LNCAP (cell line): ENCODE measurements around the gene HS6ST2.

ENCODE experiments used
- TF ChIP-seq, protein P1 (sequence below): fragments of 450-650 bp; IDR thresholded peaks from 2 replicates; pipeline ENCODE4 v1.5.1; 2017; ENCODE audit warnings: mild to moderate bottlenecking

Gene HS6ST2

DNA sequence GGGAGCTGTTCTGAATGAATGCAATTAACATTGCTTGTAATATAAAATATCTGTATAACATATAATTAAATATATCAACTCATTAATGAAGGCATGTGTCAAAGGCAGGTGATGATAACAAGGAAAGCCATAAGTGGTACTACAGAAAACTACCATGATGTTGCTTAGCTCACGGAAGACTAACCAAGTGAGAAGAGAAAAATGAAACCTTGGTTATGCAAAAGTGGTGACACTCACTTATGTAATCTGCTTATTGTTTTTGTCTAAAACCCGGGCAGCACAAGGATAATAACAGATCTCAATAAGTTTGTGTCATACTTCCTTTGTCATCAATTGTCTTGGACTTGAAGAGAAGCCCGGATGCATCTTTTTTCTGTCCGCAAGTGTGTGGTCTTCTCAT lies 156.4 kb downstream of the HS6ST2 start:
- TF ChIP-seq, protein P1, sequence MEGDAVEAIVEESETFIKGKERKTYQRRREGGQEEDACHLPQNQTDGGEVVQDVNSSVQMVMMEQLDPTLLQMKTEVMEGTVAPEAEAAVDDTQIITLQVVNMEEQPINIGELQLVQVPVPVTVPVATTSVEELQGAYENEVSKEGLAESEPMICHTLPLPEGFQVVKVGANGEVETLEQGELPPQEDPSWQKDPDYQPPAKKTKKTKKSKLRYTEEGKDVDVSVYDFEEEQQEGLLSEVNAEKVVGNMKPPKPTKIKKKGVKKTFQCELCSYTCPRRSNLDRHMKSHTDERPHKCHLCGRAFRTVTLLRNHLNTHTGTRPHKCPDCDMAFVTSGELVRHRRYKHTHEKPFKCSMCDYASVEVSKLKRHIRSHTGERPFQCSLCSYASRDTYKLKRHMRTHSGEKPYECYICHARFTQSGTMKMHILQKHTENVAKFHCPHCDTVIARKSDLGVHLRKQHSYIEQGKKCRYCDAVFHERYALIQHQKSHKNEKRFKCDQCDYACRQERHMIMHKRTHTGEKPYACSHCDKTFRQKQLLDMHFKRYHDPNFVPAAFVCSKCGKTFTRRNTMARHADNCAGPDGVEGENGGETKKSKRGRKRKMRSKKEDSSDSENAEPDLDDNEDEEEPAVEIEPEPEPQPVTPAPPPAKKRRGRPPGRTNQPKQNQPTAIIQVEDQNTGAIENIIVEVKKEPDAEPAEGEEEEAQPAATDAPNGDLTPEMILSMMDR, result no peak

DNA sequence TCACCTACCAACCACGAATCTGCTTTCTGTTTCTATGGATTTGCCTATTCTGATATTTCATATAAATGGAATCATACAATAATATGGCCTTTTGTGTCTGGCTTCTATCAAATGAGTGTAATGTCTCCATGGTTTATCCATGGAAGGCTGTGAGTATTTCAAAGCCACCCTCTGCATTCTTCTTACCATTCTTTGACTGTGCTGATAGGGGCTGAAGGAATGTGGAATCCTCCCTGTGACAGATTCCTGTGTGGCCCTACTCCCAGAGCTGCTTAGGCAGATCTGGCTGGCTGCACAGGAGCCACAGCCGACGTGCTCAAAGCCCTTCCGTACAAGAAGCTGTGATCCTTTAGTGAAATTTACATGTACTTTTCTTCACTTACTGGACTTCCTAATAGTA lies 163.2 kb downstream of the HS6ST2 start:
- TF ChIP-seq, protein P1, result no peak

DNA sequence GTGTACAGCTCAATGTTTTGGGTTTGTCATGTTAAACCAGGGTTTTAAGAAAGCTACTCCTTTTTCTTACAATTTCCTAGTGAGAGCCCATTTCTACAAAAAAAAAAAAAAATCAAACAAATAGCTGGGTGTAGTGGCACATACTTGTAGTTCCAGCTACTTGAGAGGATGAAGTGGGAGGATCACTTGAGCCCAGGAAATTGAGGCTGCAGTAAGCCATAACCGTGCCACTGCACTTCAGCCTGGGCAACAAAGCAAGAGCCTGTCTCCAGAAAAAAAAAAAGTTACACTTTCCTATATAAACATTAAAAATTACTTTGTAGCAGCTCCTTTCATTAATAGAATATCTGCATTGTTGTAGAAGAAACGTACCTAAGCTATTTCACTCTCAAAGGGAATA lies 166.7 kb downstream of the HS6ST2 start:
- TF ChIP-seq, protein P1, result no peak

DNA sequence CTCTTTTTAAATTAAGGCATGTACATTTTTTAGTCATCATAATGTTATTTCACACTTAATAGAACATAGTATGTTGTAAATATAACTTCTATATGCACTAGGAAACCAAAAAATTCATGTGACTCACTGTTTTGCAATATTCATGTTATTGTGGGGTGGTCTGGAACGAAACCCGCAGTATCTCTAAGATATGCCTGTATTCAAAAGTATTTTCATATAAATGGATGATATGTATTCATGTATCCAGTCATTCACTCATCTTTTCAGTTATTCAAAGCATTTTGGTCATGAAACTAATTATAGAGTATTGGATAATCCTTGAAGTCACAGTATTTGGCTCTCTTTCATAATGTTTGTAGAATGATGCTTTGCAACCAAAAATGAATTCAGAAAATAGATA lies 168.1 kb downstream of the HS6ST2 start:
- TF ChIP-seq, protein P1, result no peak

DNA sequence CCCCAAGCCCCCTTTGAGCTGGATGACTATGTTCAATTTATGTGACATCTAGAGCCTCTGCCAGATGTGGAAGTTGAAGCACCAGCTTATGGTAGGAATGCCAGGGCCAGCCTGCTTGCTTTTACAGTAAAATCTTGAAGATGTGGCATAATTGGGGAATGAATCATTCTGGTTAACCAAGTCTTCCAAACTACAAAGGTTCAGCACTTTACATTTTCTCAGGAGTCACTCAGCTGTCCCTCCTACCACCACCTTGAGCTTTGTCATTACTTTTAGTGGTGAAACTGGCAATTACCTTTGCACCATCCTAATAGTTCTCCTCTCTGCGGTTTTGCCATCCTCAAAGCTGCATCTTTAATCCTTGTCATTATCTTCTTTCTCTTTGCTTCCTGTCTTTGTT lies 172.2 kb downstream of the HS6ST2 start:
- TF ChIP-seq, protein P1, result no peak

DNA sequence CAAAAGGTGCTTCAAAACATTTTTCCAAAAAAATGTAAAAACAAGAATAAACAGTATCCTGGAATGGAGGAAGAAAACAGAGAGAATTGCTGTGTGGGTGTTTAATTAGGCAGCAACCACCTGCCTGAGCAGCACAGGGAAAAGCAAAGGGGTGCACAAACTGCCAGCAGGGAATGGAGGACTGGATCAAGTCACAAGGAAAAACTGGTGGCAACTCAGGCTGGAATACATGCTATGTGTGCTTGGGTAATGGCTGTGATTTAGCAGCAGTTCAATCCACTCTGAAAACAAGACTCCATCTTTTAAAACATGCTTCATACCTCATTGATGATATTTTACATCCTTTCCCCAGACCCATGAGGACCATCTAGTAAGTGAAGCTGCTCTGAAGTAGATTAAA lies 179.5 kb downstream of the HS6ST2 start:
- TF ChIP-seq, protein P1, result no peak

DNA sequence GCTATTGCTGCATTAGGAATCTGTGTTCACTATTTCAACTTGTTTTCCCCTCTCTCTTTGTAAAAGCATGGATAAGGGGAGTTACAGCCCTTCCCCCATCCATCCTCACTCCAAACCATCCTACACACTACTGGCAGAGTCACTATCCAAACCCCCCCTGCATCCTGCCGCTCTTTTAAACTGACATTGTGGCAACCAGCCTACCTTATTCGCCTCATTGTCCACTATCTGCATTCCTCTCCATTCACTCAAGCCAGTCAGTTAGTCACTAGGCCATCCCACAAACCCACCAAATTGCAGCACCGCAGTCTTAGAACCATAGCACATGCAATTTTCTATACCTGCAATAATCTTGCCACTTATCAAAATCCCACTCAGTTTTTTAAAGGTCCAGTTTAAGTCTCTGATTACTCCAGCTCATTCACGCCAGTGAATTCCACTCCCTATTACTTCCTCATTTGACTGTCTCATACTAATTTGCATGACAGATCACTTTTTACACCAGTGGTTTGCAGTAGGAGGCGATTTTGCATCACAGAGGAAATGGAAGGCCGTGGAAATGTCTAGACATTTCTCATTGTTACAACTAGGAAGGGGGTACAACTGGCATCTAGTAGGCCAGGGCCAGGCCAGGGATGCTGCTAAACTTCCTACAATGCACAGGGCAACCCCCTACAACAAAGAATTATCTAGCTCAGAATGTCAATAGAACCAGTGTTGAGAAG lies 181.8 kb downstream of the HS6ST2 start:
- TF ChIP-seq, protein P1, result no peak

DNA sequence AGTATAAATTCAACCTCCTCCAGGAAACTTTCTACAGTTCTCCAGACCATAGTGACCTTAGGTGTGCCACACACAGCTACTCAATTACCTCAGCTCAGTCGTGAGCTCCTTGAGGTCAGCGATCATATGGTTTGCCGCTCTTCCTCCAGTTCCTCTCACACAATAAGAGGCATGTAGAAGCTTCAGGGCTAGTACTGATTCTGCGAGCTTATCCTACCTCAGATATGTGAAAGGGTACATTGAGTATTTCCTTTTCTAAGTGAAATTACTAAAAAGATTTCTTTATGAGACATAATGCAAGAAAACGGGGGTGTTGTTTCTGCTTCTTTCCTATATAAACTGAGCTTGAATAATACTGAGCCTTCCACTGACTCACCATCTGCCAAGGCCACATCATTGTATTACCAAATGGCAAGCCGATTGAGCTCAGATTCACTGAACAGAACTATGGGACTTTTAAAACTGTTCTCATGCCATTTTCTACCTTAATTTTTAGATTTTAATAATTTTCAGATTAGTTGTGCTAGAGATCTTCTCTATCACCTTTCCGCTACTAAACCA lies 183.1 kb downstream of the HS6ST2 start:
- TF ChIP-seq, protein P1, result no peak
